ENCODE data around the gene CRADD.

Gene CRADD

DNA sequence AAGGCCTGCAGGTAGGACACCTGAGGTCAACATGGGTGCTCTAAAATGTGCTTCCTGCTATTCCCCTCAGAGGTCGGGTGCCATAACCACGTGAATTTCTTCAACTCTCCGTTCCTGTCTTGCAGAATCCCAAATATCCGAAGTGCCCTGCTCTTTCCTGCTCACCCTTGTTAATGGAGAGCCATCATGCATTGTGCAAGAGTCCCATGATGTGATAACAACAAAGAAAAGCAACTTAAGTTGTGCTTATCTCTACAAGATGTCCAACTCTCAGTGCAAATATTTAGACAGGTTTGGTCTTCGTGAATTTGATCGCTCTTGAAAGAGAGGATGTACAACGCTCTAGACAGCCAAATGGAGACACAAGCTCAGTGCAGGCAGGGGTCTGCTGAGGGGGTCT is 260.6 kb downstream of the CRADD start:
- Histone ChIP-seq H3K4me1 (no peaks in the 10 kb centered on the region), H3K27me3 (ENCODE audit: control insufficient read depth, insufficient read depth, low read length) (no peaks in the 10 kb centered on the region), H3K9me3 (ENCODE audit: control insufficient read depth, low read length) (no peaks in the 10 kb centered on the region), H3K36me3 (ENCODE audit: control insufficient read depth, insufficient read depth, low read length) (no peaks in the 10 kb centered on the region), H3K27ac (no peak overlapping the region), H2AFZ (no peak overlapping the region), H3K4me3 (ENCODE audit: low read depth, low read length) (no peak overlapping the region), H3K4me2 (ENCODE audit: low read length) (no peak overlapping the region), H3K79me2 (no peaks in the 10 kb centered on the region), H3K9ac (no peak overlapping the region)
- TF ChIP-seq, protein P1, sequence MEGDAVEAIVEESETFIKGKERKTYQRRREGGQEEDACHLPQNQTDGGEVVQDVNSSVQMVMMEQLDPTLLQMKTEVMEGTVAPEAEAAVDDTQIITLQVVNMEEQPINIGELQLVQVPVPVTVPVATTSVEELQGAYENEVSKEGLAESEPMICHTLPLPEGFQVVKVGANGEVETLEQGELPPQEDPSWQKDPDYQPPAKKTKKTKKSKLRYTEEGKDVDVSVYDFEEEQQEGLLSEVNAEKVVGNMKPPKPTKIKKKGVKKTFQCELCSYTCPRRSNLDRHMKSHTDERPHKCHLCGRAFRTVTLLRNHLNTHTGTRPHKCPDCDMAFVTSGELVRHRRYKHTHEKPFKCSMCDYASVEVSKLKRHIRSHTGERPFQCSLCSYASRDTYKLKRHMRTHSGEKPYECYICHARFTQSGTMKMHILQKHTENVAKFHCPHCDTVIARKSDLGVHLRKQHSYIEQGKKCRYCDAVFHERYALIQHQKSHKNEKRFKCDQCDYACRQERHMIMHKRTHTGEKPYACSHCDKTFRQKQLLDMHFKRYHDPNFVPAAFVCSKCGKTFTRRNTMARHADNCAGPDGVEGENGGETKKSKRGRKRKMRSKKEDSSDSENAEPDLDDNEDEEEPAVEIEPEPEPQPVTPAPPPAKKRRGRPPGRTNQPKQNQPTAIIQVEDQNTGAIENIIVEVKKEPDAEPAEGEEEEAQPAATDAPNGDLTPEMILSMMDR (IDR thresholded peaks at IDR 0.05), result no peak

DNA sequence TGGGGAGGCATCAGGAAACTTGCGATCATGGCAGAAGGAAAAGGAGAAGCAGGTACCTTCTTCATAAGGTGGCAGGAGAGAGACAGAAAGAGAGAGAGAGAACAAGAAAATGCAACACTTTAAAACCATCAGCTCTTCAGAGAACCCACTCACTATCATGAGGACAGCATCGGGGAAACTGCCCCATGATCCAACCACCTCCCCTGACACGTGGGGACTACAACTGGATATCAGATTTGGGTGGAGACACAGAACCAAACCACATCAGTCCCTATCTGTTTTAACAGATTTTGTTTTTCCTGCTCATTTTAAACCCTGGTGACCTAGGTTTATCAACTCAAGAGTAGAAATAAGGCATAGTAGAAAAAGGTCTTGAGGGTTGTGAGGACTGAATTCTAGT is 261.1 kb downstream of the CRADD start:
- Histone ChIP-seq H3K27me3 (ENCODE audit: control insufficient read depth, insufficient read depth, low read length) (no peaks in the 10 kb centered on the region), H3K4me3 (ENCODE audit: low read depth, low read length) (no peak overlapping the region), H3K4me1 (no peaks in the 10 kb centered on the region), H3K36me3 (ENCODE audit: control insufficient read depth, insufficient read depth, low read length) (no peaks in the 10 kb centered on the region), H3K27ac (no peak overlapping the region), H3K79me2 (no peaks in the 10 kb centered on the region), H3K9me3 (ENCODE audit: control insufficient read depth, low read length) (no peaks in the 10 kb centered on the region), H2AFZ (no peak overlapping the region), H3K4me2 (ENCODE audit: low read length) (no peak overlapping the region), H3K9ac (no peak overlapping the region)
- TF ChIP-seq, protein P1 (IDR thresholded peaks at IDR 0.05), result no peak

DNA sequence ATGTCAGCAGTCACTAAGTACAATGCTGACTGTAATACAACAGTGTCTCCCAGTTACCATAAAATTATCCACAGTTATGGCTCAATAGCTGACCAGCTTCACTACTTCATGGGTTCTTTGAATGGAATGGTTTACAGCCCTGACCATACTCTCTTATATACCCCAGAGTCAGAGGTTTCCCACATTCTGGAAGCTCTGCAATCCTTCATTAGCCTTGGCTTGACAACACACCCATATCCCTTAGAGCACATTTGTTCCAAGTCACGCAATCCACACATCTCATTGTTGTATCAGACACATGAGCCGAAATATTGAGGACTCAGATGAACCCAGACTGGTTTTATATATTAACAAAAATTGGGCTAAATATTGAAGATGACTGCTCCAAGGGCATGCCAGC is 261.8 kb downstream of the CRADD start:
- Histone ChIP-seq H3K4me1 (no peaks in the 10 kb centered on the region), H3K79me2 (no peaks in the 10 kb centered on the region), H2AFZ (no peak overlapping the region), H3K9ac (no peak overlapping the region), H3K27me3 (ENCODE audit: control insufficient read depth, insufficient read depth, low read length) (no peaks in the 10 kb centered on the region), H3K27ac (no peak overlapping the region), H3K9me3 (ENCODE audit: control insufficient read depth, low read length) (no peaks in the 10 kb centered on the region), H3K4me2 (ENCODE audit: low read length) (no peak overlapping the region), H3K36me3 (ENCODE audit: control insufficient read depth, insufficient read depth, low read length) (no peaks in the 10 kb centered on the region), H3K4me3 (ENCODE audit: low read depth, low read length) (no peak overlapping the region)
- TF ChIP-seq, protein P1 (IDR thresholded peaks at IDR 0.05), result no peak

DNA sequence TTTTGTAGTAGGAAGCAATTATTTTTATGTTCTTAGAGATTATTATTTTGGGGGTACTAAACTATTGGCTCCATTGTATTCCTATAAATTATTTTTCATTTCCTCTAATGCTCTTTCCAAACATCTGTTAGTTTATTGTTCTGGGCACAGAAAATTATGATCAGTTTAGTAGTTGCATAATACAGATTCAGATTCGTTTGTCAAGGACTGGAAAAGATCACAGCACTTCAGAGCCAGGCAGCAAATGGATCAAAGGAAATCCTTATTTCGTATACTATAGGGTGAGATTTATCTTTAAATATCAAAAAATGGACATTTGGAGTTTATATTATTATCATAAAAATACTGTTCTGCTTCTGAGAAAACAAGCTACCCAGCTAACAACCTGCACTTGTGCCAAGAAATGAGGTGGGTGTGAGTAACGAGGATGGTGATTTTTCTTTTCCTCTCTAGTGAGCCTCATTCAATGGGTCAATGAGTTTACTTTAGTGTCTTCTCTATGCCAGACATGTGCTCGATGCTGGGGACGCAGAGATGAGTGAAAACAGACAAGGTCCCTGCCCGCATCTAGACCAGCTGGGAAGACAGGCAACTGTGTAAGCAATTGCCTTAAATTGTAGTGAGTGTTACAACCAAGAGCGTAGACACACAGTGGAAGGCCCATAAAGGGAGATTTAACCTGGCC is 262.6 kb downstream of the CRADD start:
- H3K4me3 ChIP-seq (ENCODE audit: low read depth, low read length), result no peak overlapping the region
- TF ChIP-seq, protein P1 (IDR thresholded peaks at IDR 0.05), result no peak
- no peaks in the 10 kb centered on the region for H3K27me3 ChIP-seq (ENCODE audit: control insufficient read depth, insufficient read depth, low read length)
- no peaks in the 10 kb centered on the region for H3K79me2 ChIP-seq
- H3K9ac ChIP-seq, result no peak overlapping the region
- H3K36me3 ChIP-seq (ENCODE audit: control insufficient read depth, insufficient read depth, low read length), result no peaks in the 10 kb centered on the region
- no peak overlapping the region for H2AFZ ChIP-seq
- no peaks in the 10 kb centered on the region for H3K9me3 ChIP-seq (ENCODE audit: control insufficient read depth, low read length)
- no peak overlapping the region for H3K4me2 ChIP-seq (ENCODE audit: low read length)
- no peak overlapping the region for H3K27ac ChIP-seq
- H3K4me1 ChIP-seq, result no peaks in the 10 kb centered on the region

DNA sequence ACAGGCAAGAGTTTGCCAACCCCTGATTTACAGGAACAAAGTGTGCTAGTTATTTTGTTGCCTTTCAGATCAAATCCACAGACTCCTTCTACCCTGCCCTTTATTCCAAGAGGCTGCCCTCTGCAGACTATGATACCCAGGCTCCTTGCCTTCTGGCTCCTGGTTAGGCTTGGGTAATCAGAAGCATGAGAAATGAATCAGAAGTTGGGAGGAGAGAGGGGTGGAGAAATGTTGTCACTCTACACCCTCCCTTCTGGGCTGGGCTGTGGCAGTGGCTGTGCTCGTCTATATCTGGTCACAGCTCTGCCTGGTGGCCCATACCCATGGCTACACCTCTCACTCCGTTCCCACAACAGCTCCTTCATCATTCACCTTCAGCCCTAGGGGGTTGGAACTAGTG is 266.6 kb downstream of the CRADD start:
- Histone ChIP-seq H3K36me3 (ENCODE audit: control insufficient read depth, insufficient read depth, low read length) (no peaks in the 10 kb centered on the region), H3K9ac (no peak overlapping the region), H3K27ac (no peak overlapping the region), H3K4me3 (ENCODE audit: low read depth, low read length) (no peak overlapping the region), H3K79me2 (no peaks in the 10 kb centered on the region), H3K4me1 (no peaks in the 10 kb centered on the region), H2AFZ (no peak overlapping the region), H3K27me3 (ENCODE audit: control insufficient read depth, insufficient read depth, low read length) (no peaks in the 10 kb centered on the region), H3K4me2 (ENCODE audit: low read length) (no peak overlapping the region), H3K9me3 (ENCODE audit: control insufficient read depth, low read length) (no peaks in the 10 kb centered on the region)
- TF ChIP-seq, protein P1 (IDR thresholded peaks at IDR 0.05), result no peak

Measured in parathyroid adenoma (tissue), 2 donors.